ENCODE data around the gene PPP1R26. TPM values are rescaled to one million over a fixed set of nuclear protein-coding genes. Genes with fewer than 3 reads are reported as not detected.

The PPP1R26 gene
- total RNA-seq, 1 donor from 2014 or later = 48.0 TPM

DNA sequence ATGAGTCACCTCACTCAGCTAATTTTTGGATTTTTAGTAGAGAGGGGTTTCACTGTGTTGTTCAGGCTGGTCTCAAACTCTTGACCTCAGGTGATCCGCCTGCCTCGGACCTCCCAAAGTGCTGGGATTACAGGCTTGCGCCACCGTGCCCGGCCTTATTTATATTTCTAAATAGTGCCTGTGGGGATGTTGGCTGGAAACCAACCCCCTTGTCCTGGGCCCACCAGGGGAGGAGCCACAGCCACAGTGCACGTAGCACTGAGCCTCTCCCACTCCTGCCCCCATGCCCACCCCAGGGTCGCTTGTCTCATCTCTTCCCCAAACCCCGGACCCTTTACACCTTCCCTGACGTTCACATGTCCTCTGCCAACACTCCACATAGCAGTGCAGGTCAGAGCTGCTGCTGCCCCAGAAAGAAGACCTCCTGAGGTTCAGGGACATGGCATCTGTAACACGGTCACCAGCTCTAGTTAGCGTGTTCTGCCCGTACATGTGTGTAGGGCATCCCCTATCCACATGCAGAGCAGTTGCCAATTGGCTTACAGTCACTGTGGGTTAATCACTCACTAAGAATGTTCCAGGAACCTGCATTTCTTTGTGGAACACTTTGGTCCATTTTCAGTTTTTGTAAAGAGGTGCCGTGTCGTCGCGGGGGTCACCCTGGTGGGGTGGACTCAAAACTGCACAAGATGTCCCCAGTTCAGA lies 10.7 kb downstream of the PPP1R26 start:
- TF ChIP-seq, protein P1, sequence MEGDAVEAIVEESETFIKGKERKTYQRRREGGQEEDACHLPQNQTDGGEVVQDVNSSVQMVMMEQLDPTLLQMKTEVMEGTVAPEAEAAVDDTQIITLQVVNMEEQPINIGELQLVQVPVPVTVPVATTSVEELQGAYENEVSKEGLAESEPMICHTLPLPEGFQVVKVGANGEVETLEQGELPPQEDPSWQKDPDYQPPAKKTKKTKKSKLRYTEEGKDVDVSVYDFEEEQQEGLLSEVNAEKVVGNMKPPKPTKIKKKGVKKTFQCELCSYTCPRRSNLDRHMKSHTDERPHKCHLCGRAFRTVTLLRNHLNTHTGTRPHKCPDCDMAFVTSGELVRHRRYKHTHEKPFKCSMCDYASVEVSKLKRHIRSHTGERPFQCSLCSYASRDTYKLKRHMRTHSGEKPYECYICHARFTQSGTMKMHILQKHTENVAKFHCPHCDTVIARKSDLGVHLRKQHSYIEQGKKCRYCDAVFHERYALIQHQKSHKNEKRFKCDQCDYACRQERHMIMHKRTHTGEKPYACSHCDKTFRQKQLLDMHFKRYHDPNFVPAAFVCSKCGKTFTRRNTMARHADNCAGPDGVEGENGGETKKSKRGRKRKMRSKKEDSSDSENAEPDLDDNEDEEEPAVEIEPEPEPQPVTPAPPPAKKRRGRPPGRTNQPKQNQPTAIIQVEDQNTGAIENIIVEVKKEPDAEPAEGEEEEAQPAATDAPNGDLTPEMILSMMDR (IDR thresholded peaks at IDR 0.05; ENCODE audit: insufficient read depth, low read length, poor library complexity, severe bottlenecking) = no peak
- DNase-seq (ENCODE audit: low read depth) = no peak

DNA sequence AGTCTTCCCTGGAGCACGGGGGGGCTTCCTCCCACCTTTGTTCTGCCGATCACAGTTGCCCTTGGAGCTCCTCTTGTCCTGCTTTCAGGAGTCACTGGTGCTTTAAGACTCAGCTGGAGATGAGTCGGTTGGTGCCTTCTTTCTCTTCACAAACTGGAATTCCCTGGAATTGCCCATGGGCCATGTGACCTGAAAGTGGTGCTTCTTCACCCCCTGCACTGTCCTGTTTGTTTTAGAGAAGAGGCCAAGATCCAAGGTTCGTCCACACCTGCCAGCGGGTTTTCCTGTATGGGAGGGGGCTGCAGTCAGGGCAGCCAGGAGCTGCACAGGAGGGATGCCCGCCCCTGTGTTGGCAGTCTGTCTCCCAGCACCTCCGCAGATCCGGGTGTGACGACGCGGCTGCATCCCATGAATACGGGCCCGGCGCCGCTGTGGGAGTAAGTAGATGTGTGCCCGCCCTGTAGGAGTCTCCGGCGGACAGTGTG lies 11.4 kb downstream of the PPP1R26 start:
- Histone ChIP-seq H3K27me3 (ENCODE audit: control insufficient read depth, insufficient read depth, low read length) (no peaks in the 10 kb centered on the region), H3K36me3 (ENCODE audit: control insufficient read depth, insufficient read depth, low read length) (no peaks in the 10 kb centered on the region), H3K4me3 (ENCODE audit: low read depth, low read length) (no peak overlapping the region)
- DNase-seq (ENCODE audit: low read depth) = no peak
- TF ChIP-seq, protein P1 (IDR thresholded peaks at IDR 0.05; ENCODE audit: insufficient read depth, low read length, poor library complexity, severe bottlenecking) = no peak

More for the DNA sequence above, 10.7 kb downstream of the PPP1R26 start:
- Histone ChIP-seq H3K4me3 (ENCODE audit: low read depth, low read length) (no peak overlapping the region), H3K27me3 (ENCODE audit: control insufficient read depth, insufficient read depth, low read length) (no peaks in the 10 kb centered on the region), H3K36me3 (ENCODE audit: control insufficient read depth, insufficient read depth, low read length) (no peaks in the 10 kb centered on the region)

DNA sequence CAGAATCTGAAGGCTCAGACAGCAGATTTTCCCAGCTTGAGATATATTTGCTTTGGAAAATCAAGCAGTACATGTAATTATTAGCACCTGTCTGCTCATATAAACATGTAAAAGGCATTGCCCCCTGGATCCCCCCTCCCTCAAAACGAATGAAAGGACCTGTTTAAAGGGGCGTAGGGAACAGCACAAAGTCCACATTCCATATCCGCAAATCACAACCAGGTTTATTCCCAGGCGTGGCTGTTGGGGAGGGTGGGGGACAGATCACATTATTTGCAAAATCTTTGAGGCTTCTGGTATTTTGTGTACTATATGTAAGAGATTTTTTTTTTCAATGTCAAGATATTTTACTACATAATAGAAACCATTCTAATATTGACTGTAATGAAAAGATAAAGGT lies 12.2 kb downstream of the PPP1R26 start:
- no peaks in the 10 kb centered on the region for H3K27me3 ChIP-seq (ENCODE audit: control insufficient read depth, insufficient read depth, low read length)
- H3K36me3 ChIP-seq (ENCODE audit: control insufficient read depth, insufficient read depth, low read length) = no peaks in the 10 kb centered on the region
- H3K4me3 ChIP-seq (ENCODE audit: low read depth, low read length) = no peak overlapping the region
- no peak for DNase-seq (ENCODE audit: low read depth)
- TF ChIP-seq, protein P1 (IDR thresholded peaks at IDR 0.05; ENCODE audit: insufficient read depth, low read length, poor library complexity, severe bottlenecking) = no peak

DNA sequence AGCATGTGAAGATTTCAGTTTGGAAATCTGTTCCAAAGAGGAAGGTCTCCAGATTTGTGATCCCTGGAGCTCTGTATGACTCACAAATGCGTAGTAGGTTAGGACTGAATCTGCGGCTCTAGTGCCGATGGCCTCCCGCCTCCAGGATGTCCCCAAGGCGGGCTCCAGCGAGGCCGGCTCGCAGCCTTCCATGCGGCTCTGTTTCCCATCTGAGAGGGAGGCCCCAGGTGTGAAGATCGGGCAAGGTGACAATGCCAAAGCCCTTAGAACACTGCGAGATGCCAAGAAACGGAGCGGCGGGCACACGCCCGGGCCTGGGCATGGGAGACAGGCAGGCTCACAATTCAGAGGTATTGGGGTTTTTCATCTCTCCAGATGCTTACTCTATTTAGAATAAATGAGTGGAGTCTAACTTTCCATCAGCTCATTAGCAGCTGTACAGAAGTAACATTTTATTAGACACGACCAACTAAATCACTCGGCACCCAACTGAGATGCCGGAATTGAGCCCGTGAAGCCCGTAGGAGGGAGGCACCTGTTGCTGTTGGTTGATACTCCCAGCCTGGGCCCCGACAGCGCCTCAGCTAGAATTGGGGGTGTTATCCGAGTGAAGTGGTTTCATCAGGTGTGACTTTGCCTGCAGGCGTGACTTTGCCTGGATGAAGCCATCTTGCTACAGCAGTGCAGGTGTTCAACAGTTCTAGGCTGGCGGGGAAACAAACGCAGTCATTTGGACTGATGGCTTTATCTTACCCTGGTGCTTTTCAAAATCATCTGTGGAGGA lies 13.5 kb downstream of the PPP1R26 start:
- DNase-seq (ENCODE audit: low read depth) = no peak
- Histone ChIP-seq H3K27me3 (ENCODE audit: control insufficient read depth, insufficient read depth, low read length) (no peaks in the 10 kb centered on the region), H3K4me3 (ENCODE audit: low read depth, low read length) (no peak overlapping the region), H3K36me3 (ENCODE audit: control insufficient read depth, insufficient read depth, low read length) (no peaks in the 10 kb centered on the region)
- TF ChIP-seq, protein P1 (IDR thresholded peaks at IDR 0.05; ENCODE audit: insufficient read depth, low read length, poor library complexity, severe bottlenecking) = no peak

DNA sequence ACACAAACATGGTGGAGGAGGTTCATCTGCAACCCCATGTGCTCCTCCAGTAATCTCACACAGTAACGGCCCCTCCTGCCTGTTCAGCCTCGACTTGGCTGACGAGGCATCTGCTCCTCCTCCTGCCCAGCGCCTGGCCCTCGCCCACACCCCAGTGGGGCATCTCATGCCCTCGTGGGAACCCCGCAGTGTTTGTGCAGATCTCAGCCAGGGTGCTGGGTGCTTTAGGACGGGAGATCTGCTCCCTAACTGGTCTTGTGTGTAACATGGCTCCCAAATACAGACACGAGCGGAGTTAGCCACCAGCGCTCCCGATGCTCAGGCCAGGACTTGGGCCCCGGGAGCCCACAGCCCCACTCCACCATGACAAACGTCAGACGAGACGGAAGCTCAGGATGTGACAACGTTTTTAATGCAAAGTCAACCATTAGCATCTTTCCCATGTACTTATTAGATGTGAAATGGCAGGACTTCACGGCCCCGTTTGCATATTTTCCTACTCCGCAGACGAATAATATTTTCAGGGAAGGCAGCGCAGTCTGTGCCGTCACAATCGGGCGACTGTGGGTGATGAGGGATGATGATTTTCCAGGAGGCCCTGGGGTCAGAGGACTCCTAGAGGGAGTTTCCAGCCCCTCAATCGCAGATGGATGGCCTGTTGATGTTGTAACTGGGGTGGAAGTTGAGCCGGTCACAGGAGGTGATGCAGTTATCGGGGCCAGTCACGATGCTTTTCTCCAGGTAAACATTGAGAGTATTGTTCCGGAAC lies 15.4 kb downstream of the PPP1R26 start:
- no peaks in the 10 kb centered on the region for H3K27me3 ChIP-seq (ENCODE audit: control insufficient read depth, insufficient read depth, low read length)
- no peak overlapping the region for H3K4me3 ChIP-seq (ENCODE audit: low read depth, low read length)
- no peak for DNase-seq (ENCODE audit: low read depth)
- no peaks in the 10 kb centered on the region for H3K36me3 ChIP-seq (ENCODE audit: control insufficient read depth, insufficient read depth, low read length)
- TF ChIP-seq, protein P1 (IDR thresholded peaks at IDR 0.05; ENCODE audit: insufficient read depth, low read length, poor library complexity, severe bottlenecking) = no peak

Measured in kidney epithelial cell (primary cell).